HCT116 (cell line): ENCODE data around the gene KRT17. TPM values are rescaled to one million over a fixed set of nuclear protein-coding genes. Genes with fewer than 3 reads are reported as not detected.

Experiments
- ATAC-seq: fragments of 200-7000 bp; cut with Tn5 transposase; 2 replicates; pipeline ENCODE4 v1.9.1; 2020; ENCODE audit warnings: mild to moderate bottlenecking, moderate library complexity
- BruUV-seq: library from RNA; stranded (reverse); fragments of 400-500 nt; replicated peaks from 2 replicates; lab custom pipeline; 2021; lab: Mats Ljungman, UMichigan
- CTCF ChIA-PET: fragments of 300-600 bp; sonication (Branson Sonifier 250); formaldehyde crosslinking; loops from one replicate; lab custom pipeline; 2021; ENCODE audit warnings: antibody characterized with exemption; lab: Charles Lee
- POLR2A ChIA-PET: fragments of 300-600, 350-600 bp; sonication (Branson Sonifier 250); formaldehyde crosslinking; loops from one replicate; lab custom pipeline; 2021; ENCODE audit warnings: antibody characterized with exemption; lab: Charles Lee
- RAD21 ChIA-PET, 2 experiments: fragments of 300-600 bp; sonication (Branson Sonifier 250); formaldehyde crosslinking; loops; one replicate each; lab custom pipeline; 2023; ENCODE audit warnings: low total read pairs in 2 of 2; ENCODE audit not compliant: uncharacterized antibody in 2 of 2, unreplicated experiment in 2 of 2, low non-redundant PET in 1 of 2; lab: Charles Lee
- DNase-seq: peaks from one replicate; pipeline ENCODE4 v3.0.0-alpha.2; 2010; ENCODE audit warnings: low read depth, low spot score
- H2AFZ ChIP-seq: fragments of 200-600 bp; shearing (Covaris generic), sonication (generic); 2 replicates; pipeline ENCODE4 v1.6.1; 2017; ENCODE audit warnings: low read depth, mixed run types, mixed read lengths, antibody characterized with exemption, low read length; ENCODE audit not compliant: poor library complexity, severe bottlenecking
- H3K27ac ChIP-seq: 2 replicates; pipeline ENCODE4 v1.5.1; 2012; ENCODE audit warnings: low read depth, low read length
- H3K27me3 ChIP-seq: fragments of 200-600 bp; sonication (generic); 2 replicates; pipeline ENCODE4 v1.6.1; 2016; ENCODE audit warnings: mixed run types, low read length, mixed read lengths; ENCODE audit not compliant: insufficient read depth
- H3K36me3 ChIP-seq, 2 experiments: fragments of 200-500 bp in 1 of 2; fragments of 200-600 bp in 1 of 2; sonication (Bioruptor generic) in 1 of 2; sonication (generic) in 1 of 2; 2 replicates each; pipeline versions ENCODE4 v1.5.1 to v1.6.1; 2014 to 2016; ENCODE audit warnings: low read length in 2 of 2, inconsistent platforms in 1 of 2, mixed read lengths in 1 of 2, mixed run types in 1 of 2; ENCODE audit not compliant: insufficient read depth in 2 of 2, control insufficient read depth in 1 of 2
- H3K4me1 ChIP-seq, 2 experiments: fragments of 200-600 bp in 1 of 2; sonication (generic) in 1 of 2; 2 replicates each; pipeline versions ENCODE4 v1.5.1 to v1.6.1; 2012 to 2017; ENCODE audit warnings: low read length in 2 of 2, inconsistent platforms in 1 of 2, mild to moderate bottlenecking in 1 of 2, mixed read lengths in 1 of 2, mixed run types in 1 of 2, moderate library complexity in 1 of 2; ENCODE audit not compliant: insufficient read depth in 2 of 2, control insufficient read depth in 1 of 2
- H3K4me2 ChIP-seq: fragments of 200-600 bp; sonication (generic); 2 replicates; pipeline ENCODE4 v1.6.1; 2017; ENCODE audit warnings: mixed run types, low read length, mixed read lengths
- H3K4me3 ChIP-seq, 2 experiments: fragments of 200-600 bp in 1 of 2; sonication (generic) in 1 of 2; replicated peaks in 1 of 2; 2 replicates each; pipeline ENCODE4 v1.5.1; 2011 to 2016; ENCODE audit warnings: low read length in 2 of 2, control low read depth in 1 of 2, low read depth in 1 of 2, mild to moderate bottlenecking in 1 of 2, mixed read lengths in 1 of 2, mixed run types in 1 of 2
- H3K79me2 ChIP-seq: fragments of 200-600 bp; sonication (generic); 2 replicates; pipeline ENCODE4 v1.6.1; 2017; ENCODE audit warnings: mild to moderate bottlenecking, mixed run types, low read length, moderate library complexity, mixed read lengths; ENCODE audit not compliant: insufficient read depth
- H3K9ac ChIP-seq: fragments of 200-600 bp; sonication (generic); 2 replicates; pipeline ENCODE4 v1.6.1; 2016; ENCODE audit warnings: low read length, mixed read lengths
- H3K9me2 ChIP-seq: fragments of 200-600 bp; sonication (generic), shearing (Covaris generic); 2 replicates; pipeline ENCODE4 v1.6.1; 2017; ENCODE audit warnings: mixed run types, mild to moderate bottlenecking, moderate library complexity; ENCODE audit not compliant: insufficient read depth
- H3K9me3 ChIP-seq, 2 experiments: fragments of 200-500 bp in 1 of 2; fragments of 200-600 bp in 1 of 2; sonication (Bioruptor generic) in 1 of 2; sonication (generic) in 1 of 2; 2 replicates each; pipeline ENCODE4 v1.6.1; 2014 to 2017; ENCODE audit warnings: low read length in 2 of 2, mixed read lengths in 2 of 2, inconsistent platforms in 1 of 2, low read depth in 1 of 2, mild to moderate bottlenecking in 1 of 2, mixed run types in 1 of 2, moderate library complexity in 1 of 2; ENCODE audit not compliant: control insufficient read depth in 1 of 2, insufficient read depth in 1 of 2
- H4K20me1 ChIP-seq: fragments of 200-600 bp; sonication (generic), shearing (Covaris generic); 2 replicates; pipeline ENCODE4 v1.6.1; 2017; ENCODE audit warnings: mixed run types, mild to moderate bottlenecking, moderate library complexity; ENCODE audit not compliant: insufficient read depth
- CTCF ChIP-seq, 3 experiments: fragments of 200-600 bp in 1 of 3; sonication (generic) in 1 of 3; IDR thresholded peaks in 2 of 3; conservative IDR thresholded peaks in 1 of 3; 2 replicates each; pipeline ENCODE4 v1.5.1; 2012 to 2017; ENCODE audit warnings: low read depth in 2 of 3, low read length in 2 of 3, antibody characterized with exemption in 1 of 3, borderline replicate concordance in 1 of 3, control low read depth in 1 of 3, mild to moderate bottlenecking in 1 of 3, mixed read lengths in 1 of 3, mixed run types in 1 of 3, moderate library complexity in 1 of 3; ENCODE audit not compliant: insufficient read depth in 1 of 3
- EGR1 ChIP-seq: IDR thresholded peaks from 2 replicates; pipeline ENCODE4 v1.6.1; 2012; ENCODE audit warnings: low read depth
- ELF1 ChIP-seq: IDR thresholded peaks from 2 replicates; pipeline ENCODE4 v1.6.1; 2012; ENCODE audit warnings: low read depth, borderline replicate concordance
- EZH2 ChIP-seq: fragments of 200-600 bp; sonication (generic); IDR thresholded peaks from 2 replicates; pipeline ENCODE4 v1.6.1; 2017; ENCODE audit warnings: antibody characterized with exemption, mixed run types
- EZH2phosphoT487 ChIP-seq: fragments of 200-600 bp; IDR thresholded peaks from 2 replicates; pipeline ENCODE4 v1.6.1; 2018; ENCODE audit warnings: antibody characterized with exemption, borderline replicate concordance
- POLR2AphosphoS5 ChIP-seq: IDR thresholded peaks from 2 replicates; pipeline ENCODE4 v1.6.1; 2011; ENCODE audit warnings: mild to moderate bottlenecking, low read depth, low read length, moderate library complexity
- RAD21 ChIP-seq: IDR thresholded peaks from 2 replicates; pipeline ENCODE4 v1.6.1; 2012; ENCODE audit warnings: low read depth, mild to moderate bottlenecking
- REST ChIP-seq: IDR thresholded peaks from 2 replicates; pipeline ENCODE4 v1.6.1; 2012; ENCODE audit warnings: low read depth
- SIN3A ChIP-seq: IDR thresholded peaks from 2 replicates; pipeline ENCODE4 v1.6.1; 2012; ENCODE audit warnings: low read depth
- SP1 ChIP-seq: IDR thresholded peaks from 2 replicates; pipeline ENCODE4 v1.6.1; 2012; ENCODE audit warnings: low read depth
- SRF ChIP-seq: IDR thresholded peaks from 2 replicates; pipeline ENCODE4 v1.6.1; 2012; ENCODE audit warnings: low read depth
- TCF7L2 ChIP-seq: IDR thresholded peaks from 2 replicates; pipeline ENCODE4 v1.7.0; 2011; ENCODE audit warnings: borderline replicate concordance, inconsistent platforms; ENCODE audit not compliant: insufficient read depth, insufficient read length; ENCODE audit errors: extremely low read depth
- ZFX ChIP-seq: fragments of 450-650 bp; IDR thresholded peaks from 2 replicates; pipeline ENCODE4 v1.6.1; 2017
- ZNF274 ChIP-seq: fragments of 200-500 bp; sonication (Bioruptor generic); IDR thresholded peaks from 2 replicates; pipeline ENCODE4 v1.6.1; 2014; ENCODE audit warnings: mild to moderate bottlenecking, low read depth, low read length, inconsistent platforms
- intact Hi-C: fragments of 100-400 bp; cut with micrococcal nuclease; formaldehyde crosslinking; loops from 2 replicates; pipeline ENCODE4 v1.10.0; 2022
- total RNA-seq: library from RNA; stranded (reverse); gene quantifications from one replicate; pipeline ENCODE4 v1.2.1, GENCODE V29; 2021; ENCODE audit not compliant: unreplicated experiment
- TF ChIP-seq, protein P1 (sequence below): IDR thresholded peaks from 2 replicates; pipeline ENCODE4 v1.6.1; 2011; ENCODE audit warnings: mild to moderate bottlenecking, low read length, moderate library complexity; ENCODE audit not compliant: insufficient replicate concordance; ENCODE audit errors: extremely low read depth

Gene KRT17
- total RNA-seq, 1 experiment from 2014 or later = not detected

- Histone ChIP-seq H2AFZ (no peak within 1 kb of the TSS), H3K27ac (no peak within 1 kb of the TSS), H3K9me3 (no peaks in the 10 kb centered on the region), H3K4me3 (no peak within 1 kb of the TSS), H4K20me1 (no peaks in the 10 kb centered on the region), H3K36me3 (no peaks in the 10 kb centered on the region), H3K79me2 (no peaks in the 10 kb centered on the region), H3K9me2 (no peaks in the 10 kb centered on the region), H3K4me1 (peaks cover 0 to 8% of the 10 kb centered on the region in 2 experiments; a peak in 1 of 4 replicates), H3K4me2 (no peak within 1 kb of the TSS), H3K9ac (no peak within 1 kb of the TSS), H3K27me3 (no peaks in the 10 kb centered on the region)
- intact Hi-C loops = no loop called here
- DNase-seq = no peak
- ChIA-PET POLR2A (no interaction called here), CTCF (interaction anchor here (1.0 kb wide), 1 partner anchor 76 kb away, joined by 3 read pairs; no protein-coding TSS in a partner anchor), RAD21 (no interaction called here)
- BruUV-seq = no TSS peak
- ATAC-seq = no peak
- TF ChIP-seq RAD21 = no peak
- no peak for TF ChIP-seq EZH2phosphoT487
- TF ChIP-seq SIN3A = no peak
- TF ChIP-seq POLR2AphosphoS5 = no peak
- no peak for TF ChIP-seq ZNF274
- no peak for TF ChIP-seq ZFX
- TF ChIP-seq SRF = no peak
- no peak for TF ChIP-seq ELF1
- TF ChIP-seq EZH2 = no peak
- no peak for TF ChIP-seq TCF7L2
- TF ChIP-seq, protein P1, sequence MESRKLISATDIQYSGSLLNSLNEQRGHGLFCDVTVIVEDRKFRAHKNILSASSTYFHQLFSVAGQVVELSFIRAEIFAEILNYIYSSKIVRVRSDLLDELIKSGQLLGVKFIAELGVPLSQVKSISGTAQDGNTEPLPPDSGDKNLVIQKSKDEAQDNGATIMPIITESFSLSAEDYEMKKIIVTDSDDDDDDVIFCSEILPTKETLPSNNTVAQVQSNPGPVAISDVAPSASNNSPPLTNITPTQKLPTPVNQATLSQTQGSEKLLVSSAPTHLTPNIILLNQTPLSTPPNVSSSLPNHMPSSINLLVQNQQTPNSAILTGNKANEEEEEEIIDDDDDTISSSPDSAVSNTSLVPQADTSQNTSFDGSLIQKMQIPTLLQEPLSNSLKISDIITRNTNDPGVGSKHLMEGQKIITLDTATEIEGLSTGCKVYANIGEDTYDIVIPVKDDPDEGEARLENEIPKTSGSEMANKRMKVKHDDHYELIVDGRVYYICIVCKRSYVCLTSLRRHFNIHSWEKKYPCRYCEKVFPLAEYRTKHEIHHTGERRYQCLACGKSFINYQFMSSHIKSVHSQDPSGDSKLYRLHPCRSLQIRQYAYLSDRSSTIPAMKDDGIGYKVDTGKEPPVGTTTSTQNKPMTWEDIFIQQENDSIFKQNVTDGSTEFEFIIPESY = no peak
- TF ChIP-seq EGR1 = no peak
- no peak for TF ChIP-seq CTCF (IDR thresholded peaks at IDR 0.05 in 2 of 3, conservative IDR thresholded peaks at IDR 0.05 in 1 of 3; ENCODE audit: borderline replicate concordance in 1 of 3, insufficient read depth in 1 of 3, low read depth in 2 of 3, low read length in 2 of 3)
- TF ChIP-seq SP1 = no peak
- no peak for TF ChIP-seq REST
Measured at GRCh38 chr17:41586863-41587495, 37.4 kb downstream of the KRT17 start, which contains the start of gene KRT14. Gene KRT14, minus strand, starts transcription at chr17:41586895. Its CDS starts 61 bp downstream, at chr17:41586834.
